PC-3 (cell line): ENCODE results near the gene PHTF2. TPM values are rescaled to one million over a fixed set of nuclear protein-coding genes. Genes with fewer than 3 reads are reported as not detected.

Source experiments
- ATAC-seq: fragments of 200-7000 bp; cut with Tn5 transposase; 2 replicates; pipeline ENCODE4 v1.9.1; 2020; ENCODE audit warnings: mild to moderate bottlenecking, moderate library complexity
- BruUV-seq: library from RNA; stranded (reverse); fragments of 400-500 nt; replicated peaks from 2 replicates; lab custom pipeline; 2021; lab: Mats Ljungman, UMichigan
- CTCF ChIA-PET: fragments of 300-600 bp; sonication (Branson Sonifier 250); formaldehyde crosslinking; loops from one replicate; lab custom pipeline; 2022; ENCODE audit warnings: antibody characterized with exemption; lab: Charles Lee
- POLR2A ChIA-PET: fragments of 300-600 bp; sonication (Branson Sonifier 250); formaldehyde crosslinking; loops from one replicate; lab custom pipeline; 2022; ENCODE audit warnings: antibody characterized with exemption; ENCODE audit not compliant: unreplicated experiment; lab: Charles Lee
- DNase-seq: peaks from one replicate; pipeline ENCODE4 v3.0.0-alpha.2; 2015
- H2AFZ ChIP-seq: fragments of 300-600 bp; sonication (generic); 2 replicates; pipeline ENCODE4 v1.6.0; 2016; ENCODE audit warnings: antibody characterized with exemption, low read length
- H3F3A ChIP-seq: fragments of 300-600 bp; sonication (generic); one replicate; pipeline ENCODE4 v1.6.0; 2017; ENCODE audit warnings: antibody characterized with exemption, low read length, control low read depth, mild to moderate bottlenecking; ENCODE audit not compliant: unreplicated experiment
- H3K27ac ChIP-seq: fragments of 300-600 bp; sonication (generic); 2 replicates; pipeline ENCODE4 v1.5.1; 2016; ENCODE audit warnings: mild to moderate bottlenecking, low read length
- H3K27me3 ChIP-seq: fragments of 300-600 bp; sonication (generic); 2 replicates; pipeline ENCODE4 v1.6.1; 2016; ENCODE audit warnings: low read length, mixed read lengths
- H3K36me3 ChIP-seq: fragments of 300-600 bp; sonication (generic); 2 replicates; pipeline ENCODE4 v1.6.1; 2016; ENCODE audit warnings: low read depth, mixed run types, low read length, mixed read lengths
- H3K4me1 ChIP-seq: fragments of 300-600 bp; sonication (generic); 2 replicates; pipeline ENCODE4 v1.5.1; 2016; ENCODE audit warnings: low read length; ENCODE audit not compliant: insufficient read depth
- H3K4me2 ChIP-seq: fragments of 300-600 bp; sonication (generic); 2 replicates; pipeline ENCODE4 v1.6.0; 2016; ENCODE audit warnings: low read length
- H3K4me3 ChIP-seq: fragments of 300-600 bp; sonication (generic); 2 replicates; pipeline ENCODE4 v1.5.1; 2016; ENCODE audit warnings: mild to moderate bottlenecking, low read length, mixed read lengths
- H3K79me2 ChIP-seq: fragments of 300-600 bp; sonication (generic); 2 replicates; pipeline ENCODE4 v1.6.1; 2017; ENCODE audit warnings: low read length, mixed read lengths
- H3K9ac ChIP-seq: fragments of 300-600 bp; sonication (generic); 2 replicates; pipeline ENCODE4 v1.6.0; 2016; ENCODE audit warnings: mild to moderate bottlenecking, low read length
- H3K9me2 ChIP-seq: fragments of 300-600 bp; sonication (generic); replicated peaks from 2 replicates; pipeline ENCODE4 v1.6.1; 2016; ENCODE audit warnings: mixed run types, low read length, mixed read lengths
- H3K9me3 ChIP-seq: fragments of 300-600 bp; sonication (generic); 2 replicates; pipeline ENCODE4 v1.6.1; 2016; ENCODE audit warnings: low read length, mixed read lengths
- H4K20me1 ChIP-seq: fragments of 300-600 bp; sonication (generic); 2 replicates; pipeline ENCODE4 v1.6.1; 2016; ENCODE audit warnings: low read length, mixed read lengths
- EZH2 ChIP-seq: fragments of 300-600 bp; sonication (generic); IDR thresholded peaks from one replicate; pipeline ENCODE4 v1.6.1; 2017; ENCODE audit warnings: antibody characterized with exemption, mild to moderate bottlenecking, low read length; ENCODE audit not compliant: unreplicated experiment
- EZH2phosphoT487 ChIP-seq: fragments of 300-600 bp; sonication (generic); IDR thresholded peaks from 2 replicates; pipeline ENCODE4 v1.6.1; 2018; ENCODE audit warnings: mild to moderate bottlenecking, antibody characterized with exemption, low read length, borderline replicate concordance
- intact Hi-C: fragments of 100-400 bp; cut with micrococcal nuclease; formaldehyde crosslinking; loops from 2 replicates; pipeline ENCODE4 v1.9.0; 2023
- total RNA-seq: library from RNA; depleted of rRNA; stranded (reverse); fragments of >200 nt; gene quantifications from 2 replicates; pipeline ENCODE4 v1.2.3, GENCODE V29; 2014
- TF ChIP-seq, protein P1 (sequence below): fragments of 300-600 bp; sonication (generic); conservative IDR thresholded peaks from 2 replicates; pipeline ENCODE4 v1.5.1; 2017; ENCODE audit warnings: antibody characterized with exemption, low read depth, mild to moderate bottlenecking, low read length

PHTF2 gene
- total RNA-seq, 1 experiment from 2014 or later, result 20.4 TPM

GRCh38 chr7:77797734-77798393 is 709 bp upstream of the PHTF2 start:
- Histone ChIP-seq H3K27me3 (no peaks in the 10 kb centered on the region), H3K9me2 (no peaks in the 10 kb centered on the region), H3K4me3 (peak overlapping the region; percentile 86), H3K4me1 (peaks cover 19% of the 10 kb centered on the region), H3K9me3 (no peaks in the 10 kb centered on the region), H3K9ac (peak overlapping the region; percentile 86), H3K27ac (peak overlapping the region; percentile 53), H2AFZ (peak overlapping the region; percentile 93), H3F3A (no peaks in the 10 kb centered on the region), H4K20me1 (0 out of 2 replicates have a peak, but pooled peaks cover 4% of the 10 kb centered on the region), H3K36me3 (no peaks in the 10 kb centered on the region), H3K4me2 (peak overlapping the region; percentile 90), H3K79me2 (peaks cover 61% of the 10 kb centered on the region)
- CTCF ChIA-PET, result interaction anchor here (0.5 to 1.0 kb wide), 3 partner anchors 14 to 99 kb away, joined by 3 to 13 read pairs (median 3); no protein-coding TSS in a partner anchor
- POLR2A ChIA-PET, result no interaction called here
- TF ChIP-seq EZH2phosphoT487 (no peak), EZH2 (no peak)
- TF ChIP-seq, protein P1, sequence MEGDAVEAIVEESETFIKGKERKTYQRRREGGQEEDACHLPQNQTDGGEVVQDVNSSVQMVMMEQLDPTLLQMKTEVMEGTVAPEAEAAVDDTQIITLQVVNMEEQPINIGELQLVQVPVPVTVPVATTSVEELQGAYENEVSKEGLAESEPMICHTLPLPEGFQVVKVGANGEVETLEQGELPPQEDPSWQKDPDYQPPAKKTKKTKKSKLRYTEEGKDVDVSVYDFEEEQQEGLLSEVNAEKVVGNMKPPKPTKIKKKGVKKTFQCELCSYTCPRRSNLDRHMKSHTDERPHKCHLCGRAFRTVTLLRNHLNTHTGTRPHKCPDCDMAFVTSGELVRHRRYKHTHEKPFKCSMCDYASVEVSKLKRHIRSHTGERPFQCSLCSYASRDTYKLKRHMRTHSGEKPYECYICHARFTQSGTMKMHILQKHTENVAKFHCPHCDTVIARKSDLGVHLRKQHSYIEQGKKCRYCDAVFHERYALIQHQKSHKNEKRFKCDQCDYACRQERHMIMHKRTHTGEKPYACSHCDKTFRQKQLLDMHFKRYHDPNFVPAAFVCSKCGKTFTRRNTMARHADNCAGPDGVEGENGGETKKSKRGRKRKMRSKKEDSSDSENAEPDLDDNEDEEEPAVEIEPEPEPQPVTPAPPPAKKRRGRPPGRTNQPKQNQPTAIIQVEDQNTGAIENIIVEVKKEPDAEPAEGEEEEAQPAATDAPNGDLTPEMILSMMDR, result no peak
- intact Hi-C loops, result loop anchor here (1.0 to 2.0 kb wide), 2 partner anchors 102 to 135 kb away; partner anchors contain the start of gene RSBN1L
- ATAC-seq (peak; percentile 12), DNase-seq (peak; percentile 6)
- BruUV-seq, result TSS peak; percentile 83

DNA sequence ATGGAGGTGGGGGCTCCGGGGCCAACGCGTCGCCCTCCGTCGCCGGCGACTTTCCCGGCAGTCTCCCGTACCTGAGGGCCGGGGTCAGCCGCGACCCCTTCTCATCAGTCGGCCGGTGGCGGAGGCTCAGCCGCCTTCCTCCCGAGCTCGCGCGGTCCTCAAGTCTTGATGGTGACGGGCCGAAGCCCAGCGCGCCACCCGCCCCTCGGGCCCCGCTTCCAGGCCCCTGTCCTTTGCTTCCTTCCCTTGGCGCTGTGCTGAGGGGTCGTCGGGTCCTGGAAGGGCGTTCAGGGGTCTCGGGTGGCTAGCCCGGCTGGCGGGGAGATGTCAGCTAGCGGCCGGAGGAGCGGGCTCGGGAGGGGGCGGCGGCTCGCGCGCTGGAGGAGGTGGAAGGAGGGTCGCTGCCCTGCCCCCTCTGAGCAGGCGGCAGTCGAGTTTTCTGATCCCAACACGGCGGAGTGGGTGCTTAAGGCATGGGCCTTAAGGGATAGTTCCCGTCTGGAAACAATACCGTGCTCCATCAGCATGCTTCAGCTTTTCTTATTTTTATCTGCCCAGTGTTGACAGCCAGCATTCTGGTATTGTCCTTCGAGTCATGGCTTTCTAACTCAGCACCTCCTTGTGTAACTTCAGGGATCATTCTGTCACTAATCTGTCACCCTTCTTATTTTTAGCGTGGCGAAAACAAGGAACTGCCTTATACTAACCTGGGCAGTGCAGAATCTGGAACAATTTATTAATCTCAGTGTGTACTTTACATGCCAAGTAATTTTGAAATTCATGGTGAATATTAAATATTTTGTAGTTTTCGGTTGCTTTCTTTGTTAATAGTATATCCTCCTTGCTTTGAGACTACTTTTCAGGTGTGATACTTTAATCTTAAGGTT is 748 bp downstream of the PHTF2 start:
- Histone ChIP-seq H3K36me3 (no peaks in the 10 kb centered on the region), H3K9me2 (no peaks in the 10 kb centered on the region), H3K4me1 (peaks cover 19% of the 10 kb centered on the region), H3K4me3 (peak overlapping the region; percentile 86), H4K20me1 (0 out of 2 replicates have a peak, but pooled peaks cover 4% of the 10 kb centered on the region), H3K79me2 (peaks cover 62% of the 10 kb centered on the region), H3K9me3 (no peaks in the 10 kb centered on the region), H3K4me2 (peak overlapping the region; percentile 89), H3F3A (no peaks in the 10 kb centered on the region), H3K27me3 (no peaks in the 10 kb centered on the region), H3K27ac (no peak overlapping the region), H3K9ac (peak overlapping the region; percentile 80), H2AFZ (peak overlapping the region; percentile 99)
- CTCF ChIA-PET, result interaction anchor here (0.6 kb wide), 1 partner anchor 145 kb away, joined by 3 read pairs; no protein-coding TSS in a partner anchor
- TSS peak; percentile 33 for BruUV-seq
- DNase-seq (peak; percentile 30), ATAC-seq (peak; percentile 2)
- POLR2A ChIA-PET, result no interaction called here
- TF ChIP-seq EZH2phosphoT487, result no peak
- TF ChIP-seq, protein P1, result no peak; the same call in 1 of the 2 replicates
- TF ChIP-seq EZH2, result no peak
- intact Hi-C loops, result loop anchor here (2.0 kb wide), 1 partner anchor 133 kb away; no protein-coding TSS in a partner anchor
